Coronary artery (tissue), 2 donors: ENCODE measurements around the gene KRTAP4-1.
"Not testable (repeated sequence)": the region's sequence is repeated elsewhere in the genome, so short reads cannot be mapped to it uniquely, and the experiment has no call there.

Experiments
- DNase-seq: peaks from one replicate; pipeline ENCODE4 v3.0.0-alpha.2; 2017; ENCODE audit warnings: low spot score
- H3K27ac ChIP-seq, 2 donors: fragments of 200-600 bp; sonication (generic); one replicate each; pipeline ENCODE4 v1.5.1; 2016 to 2019
- H3K4me3 ChIP-seq: fragments of 200-600 bp; sonication (generic); 2 replicates; pipeline ENCODE4 v1.5.1; 2016; ENCODE audit warnings: mild to moderate bottlenecking, moderate library complexity
- CTCF ChIP-seq: fragments of 200-600 bp; sonication (generic); IDR thresholded peaks from one replicate; pipeline ENCODE4 v1.5.1; 2019; ENCODE audit warnings: antibody characterized with exemption

KRTAP4-1 gene

GRCh38 chr17:41168121-41168520 is 16.6 kb downstream of the KRTAP4-1 start, which contains the start of gene KRTAP4-3:
Gene KRTAP4-3, minus strand, starts transcription at chr17:41168221. Its CDS starts 49 bp downstream, at chr17:41168172.
- no peak within 1 kb of the TSS for H3K4me3 ChIP-seq
- TF ChIP-seq CTCF = no peak
- H3K27ac ChIP-seq = no peak within 1 kb of the TSS
- no peak for DNase-seq

GRCh38 chr17:41167561-41167960 is 17.1 kb downstream of the KRTAP4-1 start:
- Histone ChIP-seq H3K4me3 (no peak overlapping the region), H3K27ac (no peak overlapping the region)
- no peak for TF ChIP-seq CTCF
- no peak for DNase-seq

- H3K27ac ChIP-seq = no peak overlapping the region
- no peak for TF ChIP-seq CTCF
These were observed 20.9 kb downstream of the KRTAP4-1 start for GRCh38 chr17:41163828-41164227.

GRCh38 chr17:41160648-41161047 is 24.1 kb downstream of the KRTAP4-1 start, which contains the start of gene KRTAP4-4:
Gene KRTAP4-4, minus strand, starts transcription at chr17:41160748. Its CDS starts 57 bp downstream, at chr17:41160691.
- Histone ChIP-seq H3K4me3 (no peak within 1 kb of the TSS), H3K27ac (no peak within 1 kb of the TSS)
- DNase-seq = no peak
- TF ChIP-seq CTCF = no peak

More at GRCh38 chr17:41163828-41164227, 20.9 kb downstream of the KRTAP4-1 start:
- DNase-seq = no peak
- no peak overlapping the region for H3K4me3 ChIP-seq

GRCh38 chr17:41160190-41160589 is 24.5 kb downstream of the KRTAP4-1 start:
- not testable (repeated sequence) for H3K4me3 ChIP-seq, DNase-seq, H3K27ac ChIP-seq

- H3K4me3 ChIP-seq = no peak overlapping the region
- no peak for TF ChIP-seq CTCF
- no peak for DNase-seq
- H3K27ac ChIP-seq = no peak overlapping the region
These were observed 30.9 kb downstream of the KRTAP4-1 start for GRCh38 chr17:41153856-41154255.

- no peak for DNase-seq
- TF ChIP-seq CTCF = no peak
- H3K27ac ChIP-seq = no peak overlapping the region
- no peak overlapping the region for H3K4me3 ChIP-seq
These were observed 33.2 kb downstream of the KRTAP4-1 start for GRCh38 chr17:41151525-41151924.

GRCh38 chr17:41150026-41150425 is 34.7 kb downstream of the KRTAP4-1 start:
- H3K27ac ChIP-seq = no peak overlapping the region
- H3K4me3 ChIP-seq = no peak overlapping the region
- TF ChIP-seq CTCF = no peak
- no peak for DNase-seq
